ENCODE results near the gene SHROOM2.

DNA sequence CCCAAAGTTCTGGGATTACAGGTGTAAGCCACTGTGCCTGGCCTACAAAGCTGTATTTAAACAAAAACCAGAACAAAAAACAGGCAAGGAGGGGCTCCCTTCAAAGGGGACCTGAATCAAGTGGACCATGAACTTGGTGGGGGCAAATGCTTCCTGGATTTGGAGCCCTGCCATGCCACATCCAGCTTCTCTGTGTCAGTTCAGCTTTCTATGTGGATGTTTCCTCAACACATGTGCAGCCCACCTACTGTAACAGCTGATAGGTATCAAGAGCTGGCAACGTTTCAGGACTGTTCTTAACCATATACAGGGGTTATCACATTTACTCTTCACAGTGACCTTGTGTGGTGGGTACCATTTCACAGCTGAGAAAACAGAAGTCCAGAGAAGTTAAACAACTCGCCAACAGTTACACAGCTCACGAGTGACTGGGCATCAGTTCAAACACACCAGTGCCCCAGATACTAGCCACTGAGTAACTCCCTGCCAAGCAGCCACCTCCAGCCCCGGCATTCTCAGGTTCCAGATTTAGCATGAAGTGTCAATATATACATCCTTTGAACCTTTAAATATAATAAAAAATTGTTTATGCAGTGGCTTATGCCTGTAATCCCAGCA lies 28.1 kb upstream of the SHROOM2 start:
- TF ChIP-seq EZH2 (optimal IDR thresholded peaks at IDR 0.05; ENCODE audit: low read depth, low read length) = no peak
- TF ChIP-seq, protein P1, sequence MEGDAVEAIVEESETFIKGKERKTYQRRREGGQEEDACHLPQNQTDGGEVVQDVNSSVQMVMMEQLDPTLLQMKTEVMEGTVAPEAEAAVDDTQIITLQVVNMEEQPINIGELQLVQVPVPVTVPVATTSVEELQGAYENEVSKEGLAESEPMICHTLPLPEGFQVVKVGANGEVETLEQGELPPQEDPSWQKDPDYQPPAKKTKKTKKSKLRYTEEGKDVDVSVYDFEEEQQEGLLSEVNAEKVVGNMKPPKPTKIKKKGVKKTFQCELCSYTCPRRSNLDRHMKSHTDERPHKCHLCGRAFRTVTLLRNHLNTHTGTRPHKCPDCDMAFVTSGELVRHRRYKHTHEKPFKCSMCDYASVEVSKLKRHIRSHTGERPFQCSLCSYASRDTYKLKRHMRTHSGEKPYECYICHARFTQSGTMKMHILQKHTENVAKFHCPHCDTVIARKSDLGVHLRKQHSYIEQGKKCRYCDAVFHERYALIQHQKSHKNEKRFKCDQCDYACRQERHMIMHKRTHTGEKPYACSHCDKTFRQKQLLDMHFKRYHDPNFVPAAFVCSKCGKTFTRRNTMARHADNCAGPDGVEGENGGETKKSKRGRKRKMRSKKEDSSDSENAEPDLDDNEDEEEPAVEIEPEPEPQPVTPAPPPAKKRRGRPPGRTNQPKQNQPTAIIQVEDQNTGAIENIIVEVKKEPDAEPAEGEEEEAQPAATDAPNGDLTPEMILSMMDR (IDR thresholded peaks at IDR 0.05; ENCODE audit: low read length) = no peak
